Measurements from ENCODE around the gene UGT2B17.
"Not testable (repeated sequence)": the region's sequence is repeated elsewhere in the genome, so short reads cannot be mapped to it uniquely, and the experiment has no call there.

UGT2B17 gene

DNA sequence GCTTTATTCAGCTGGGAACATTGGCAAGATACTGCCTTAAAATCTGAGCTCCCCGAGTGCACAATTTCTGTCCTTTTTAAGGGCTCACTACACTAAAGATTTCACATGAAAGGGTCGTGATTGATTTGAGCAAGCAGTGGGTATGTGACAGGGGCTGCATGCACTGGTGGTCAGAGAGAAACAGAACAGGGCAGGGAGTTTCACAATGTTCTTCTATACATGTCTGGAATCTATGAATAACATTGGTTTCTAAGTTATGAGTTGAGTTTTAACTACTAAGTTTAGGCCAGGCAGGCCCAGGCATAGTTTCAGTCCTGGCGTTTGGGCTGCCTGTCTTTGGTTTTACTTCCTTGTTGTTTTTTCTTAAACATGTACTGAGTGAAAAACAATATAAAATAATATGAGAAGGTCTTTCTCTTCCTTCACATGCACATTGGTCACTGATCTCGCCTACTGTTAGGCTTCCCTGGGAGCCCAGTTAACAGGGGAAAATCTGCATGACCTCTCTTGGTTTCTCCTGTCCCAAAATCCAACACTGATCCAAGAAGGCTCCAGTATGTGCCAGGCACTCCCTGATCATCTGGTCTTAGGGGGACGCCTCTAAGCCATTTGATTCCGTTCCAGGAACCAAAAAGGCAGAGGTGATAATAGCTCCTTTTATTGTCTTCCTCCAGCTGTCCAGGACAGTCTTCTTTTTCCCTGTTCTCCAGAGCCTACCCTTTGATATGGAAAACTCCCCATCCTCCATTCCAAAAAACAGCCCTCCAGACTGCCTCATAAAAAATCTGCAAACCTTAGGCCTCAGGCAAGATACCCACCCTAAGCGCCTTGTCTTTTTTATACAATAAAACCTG is at the start of gene UGT2B17:
Gene UGT2B17, minus strand, starts transcription at position 51 of the 854 bp plus-strand sequence. CDS start 7,838 bp downstream, outside the sequence.
- no peak within 1 kb of the TSS for H3K4me3 ChIP-seq (ENCODE audit: low read length)

DNA sequence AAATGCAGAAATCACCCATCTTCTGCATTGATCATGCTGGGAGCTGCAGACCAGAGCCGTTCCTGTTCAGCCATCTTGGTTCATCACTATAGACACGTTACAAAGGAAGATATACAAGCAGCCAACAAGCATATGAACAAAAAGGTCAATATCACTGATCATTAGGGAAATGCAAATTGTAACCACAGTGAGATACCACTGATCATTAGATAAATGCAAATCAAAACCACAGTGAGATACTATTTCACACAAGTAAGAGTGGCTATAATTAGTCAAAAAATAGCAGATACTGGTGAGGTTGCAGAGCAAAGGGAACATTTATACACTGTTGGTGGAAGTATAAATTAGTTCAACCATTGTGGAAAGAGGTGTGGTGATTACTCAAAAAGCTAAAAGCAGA is 46.6 kb upstream of the UGT2B17 start:
- not testable (repeated sequence) for H3K4me3 ChIP-seq (ENCODE audit: low read length); DNase-seq (ENCODE audit: low read depth)

More for the DNA sequence above, at the start of gene UGT2B17:
- TF ChIP-seq, protein P1, sequence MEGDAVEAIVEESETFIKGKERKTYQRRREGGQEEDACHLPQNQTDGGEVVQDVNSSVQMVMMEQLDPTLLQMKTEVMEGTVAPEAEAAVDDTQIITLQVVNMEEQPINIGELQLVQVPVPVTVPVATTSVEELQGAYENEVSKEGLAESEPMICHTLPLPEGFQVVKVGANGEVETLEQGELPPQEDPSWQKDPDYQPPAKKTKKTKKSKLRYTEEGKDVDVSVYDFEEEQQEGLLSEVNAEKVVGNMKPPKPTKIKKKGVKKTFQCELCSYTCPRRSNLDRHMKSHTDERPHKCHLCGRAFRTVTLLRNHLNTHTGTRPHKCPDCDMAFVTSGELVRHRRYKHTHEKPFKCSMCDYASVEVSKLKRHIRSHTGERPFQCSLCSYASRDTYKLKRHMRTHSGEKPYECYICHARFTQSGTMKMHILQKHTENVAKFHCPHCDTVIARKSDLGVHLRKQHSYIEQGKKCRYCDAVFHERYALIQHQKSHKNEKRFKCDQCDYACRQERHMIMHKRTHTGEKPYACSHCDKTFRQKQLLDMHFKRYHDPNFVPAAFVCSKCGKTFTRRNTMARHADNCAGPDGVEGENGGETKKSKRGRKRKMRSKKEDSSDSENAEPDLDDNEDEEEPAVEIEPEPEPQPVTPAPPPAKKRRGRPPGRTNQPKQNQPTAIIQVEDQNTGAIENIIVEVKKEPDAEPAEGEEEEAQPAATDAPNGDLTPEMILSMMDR (conservative IDR thresholded peaks at IDR 0.05; ENCODE audit: low read length): no peak
- DNase-seq (ENCODE audit: low read depth): no peak

DNA sequence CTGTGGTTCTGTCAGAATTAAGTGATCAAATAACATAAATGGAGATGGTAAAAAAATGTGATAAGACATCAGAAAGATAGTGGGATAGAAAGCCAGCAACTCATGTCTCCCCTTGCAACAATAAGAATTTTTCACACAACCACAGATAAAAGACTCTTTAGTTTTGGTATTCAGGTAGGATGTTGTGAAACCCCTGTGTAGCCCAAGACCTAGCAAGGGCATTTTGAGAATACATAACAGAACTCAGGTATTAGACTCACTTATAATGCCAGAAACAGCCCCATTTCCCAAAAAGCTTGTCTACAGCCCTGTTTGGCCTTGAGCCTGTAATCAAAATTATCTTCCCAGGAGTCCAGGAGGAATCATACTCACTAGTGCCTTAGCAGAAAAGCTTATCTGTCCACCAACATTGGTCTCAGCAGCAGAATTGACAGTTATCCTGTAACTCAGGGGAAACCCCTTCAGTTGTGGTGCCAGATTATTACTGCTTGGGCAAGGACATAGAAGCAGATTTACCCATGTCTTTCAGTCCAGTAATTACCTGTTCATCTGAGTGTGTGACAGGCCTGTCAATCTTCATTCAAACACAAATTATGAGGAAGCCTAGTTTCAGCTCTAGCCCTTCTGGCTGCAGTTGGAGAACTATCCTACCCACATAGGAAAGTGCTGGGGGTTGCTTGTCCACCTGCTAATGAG is 41.0 kb upstream of the UGT2B17 start:
- H3K4me3 ChIP-seq (ENCODE audit: low read length): no peak overlapping the region
- TF ChIP-seq, protein P1 (conservative IDR thresholded peaks at IDR 0.05; ENCODE audit: low read length): no peak
- no peak for DNase-seq (ENCODE audit: low read depth)

DNA sequence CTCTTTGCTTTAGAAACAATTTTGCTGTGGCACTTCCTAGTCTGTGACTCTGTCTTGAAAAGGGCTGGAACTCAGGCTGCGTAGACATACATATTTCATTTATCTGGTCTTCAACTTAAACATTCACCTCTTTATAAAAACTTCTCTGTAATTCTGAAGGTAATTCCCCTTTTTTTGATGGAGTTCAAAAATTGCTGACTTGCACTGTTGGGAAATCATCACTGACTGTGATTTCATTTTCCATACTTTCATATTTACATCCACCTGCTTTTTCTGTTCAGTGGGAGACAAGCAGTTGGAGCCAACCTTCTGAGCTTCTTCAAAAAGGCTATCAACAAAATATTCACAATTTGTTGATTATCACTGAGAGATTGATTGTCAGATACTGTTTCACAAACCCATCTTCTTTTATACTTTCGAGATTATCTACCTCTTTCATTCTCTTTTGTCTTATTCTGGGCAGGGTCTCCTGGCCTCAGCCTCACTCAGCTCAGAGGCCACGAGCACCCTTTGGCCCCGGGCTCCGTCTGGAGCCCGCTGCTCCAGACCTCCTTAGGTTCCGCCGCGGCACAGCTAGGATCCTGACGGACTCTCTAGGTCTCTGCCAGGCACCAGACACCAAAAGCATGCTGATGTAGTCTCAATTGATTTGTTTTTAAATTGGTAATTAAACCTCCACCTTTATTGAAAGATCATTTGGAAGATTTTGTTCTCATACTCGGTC is 39.7 kb upstream of the UGT2B17 start:
- no peak for DNase-seq (ENCODE audit: low read depth)
- no peak overlapping the region for H3K4me3 ChIP-seq (ENCODE audit: low read length)
- TF ChIP-seq, protein P1 (conservative IDR thresholded peaks at IDR 0.05; ENCODE audit: low read length): no peak

DNA sequence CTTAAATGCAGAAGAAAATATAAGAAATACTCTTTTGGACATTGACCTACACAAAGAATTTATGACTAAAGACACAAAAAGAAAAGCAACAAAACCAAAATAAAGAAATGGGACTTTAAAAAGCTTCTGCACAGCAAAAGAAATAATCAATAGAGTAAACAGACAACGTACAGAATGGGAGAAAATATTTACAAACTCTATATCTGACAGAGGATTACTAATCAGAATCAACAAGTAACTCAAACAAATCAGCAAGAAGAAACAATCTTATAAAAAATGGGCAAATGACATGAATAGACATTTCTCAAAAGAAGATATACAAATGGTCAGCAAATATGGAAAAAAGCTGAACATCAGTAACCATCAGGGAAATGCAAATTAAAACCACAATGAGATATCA is 37.6 kb upstream of the UGT2B17 start:
- TF ChIP-seq, protein P1 (conservative IDR thresholded peaks at IDR 0.05; ENCODE audit: low read length): no peak
- DNase-seq (ENCODE audit: low read depth): no peak
- H3K4me3 ChIP-seq (ENCODE audit: low read length): no peak overlapping the region

DNA sequence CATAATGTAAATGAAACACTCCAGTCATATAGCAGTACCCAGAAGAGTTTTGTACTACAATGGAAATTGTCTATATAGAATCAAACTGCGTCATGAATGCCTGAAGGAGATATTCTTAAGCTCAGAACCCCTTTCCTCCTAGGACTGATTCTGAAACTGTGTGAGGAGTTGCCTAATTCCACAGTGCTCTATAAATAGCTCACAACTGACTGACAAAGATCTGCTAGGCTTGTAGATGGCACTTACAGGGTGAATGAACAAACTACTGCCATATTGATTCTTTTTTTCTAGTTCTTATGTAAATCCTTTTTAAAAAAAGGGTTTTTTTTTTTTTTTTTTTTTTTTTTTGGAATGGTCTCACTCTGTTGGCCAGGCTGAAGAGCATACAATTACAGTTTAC is 30.1 kb upstream of the UGT2B17 start:
- TF ChIP-seq, protein P1 (conservative IDR thresholded peaks at IDR 0.05; ENCODE audit: low read length): no peak
- no peak for DNase-seq (ENCODE audit: low read depth)
- no peak overlapping the region for H3K4me3 ChIP-seq (ENCODE audit: low read length)

DNA sequence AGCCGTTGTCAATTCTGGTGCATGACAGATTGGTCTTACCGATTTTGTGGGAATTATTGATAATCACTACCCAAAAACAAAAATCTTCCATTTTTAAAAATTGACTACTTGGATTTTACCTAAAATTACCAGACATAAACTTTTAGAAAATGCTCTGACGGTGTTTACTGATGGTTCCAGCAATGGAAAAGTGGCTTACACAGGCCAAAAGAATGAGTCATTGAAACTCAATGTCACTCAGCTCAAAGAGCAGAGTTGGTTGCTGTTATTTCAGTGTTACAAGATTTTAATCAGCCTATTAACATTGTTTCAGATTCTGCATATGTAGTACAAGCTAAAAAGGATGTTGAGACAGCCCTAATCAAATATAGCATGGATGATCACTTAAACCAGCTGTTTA is 23.0 kb upstream of the UGT2B17 start:
- TF ChIP-seq, protein P1 (conservative IDR thresholded peaks at IDR 0.05; ENCODE audit: low read length): no peak
- H3K4me3 ChIP-seq (ENCODE audit: low read length): no peak overlapping the region
- no peak for DNase-seq (ENCODE audit: low read depth)
